HUES48 (cell line): ENCODE measurements around the gene WWTR1.

Experiments used
- H3K27ac ChIP-seq: one replicate; pipeline ENCODE4 v1.7.0; 2013; ENCODE audit warnings: low read depth, low read length, inconsistent platforms
- H3K27me3 ChIP-seq: 2 replicates; pipeline ENCODE4 v1.6.1; 2013; ENCODE audit warnings: mild to moderate bottlenecking, low read length; ENCODE audit not compliant: control insufficient read depth, insufficient read depth
- H3K36me3 ChIP-seq: 2 replicates; pipeline ENCODE4 v1.6.1; 2013; ENCODE audit warnings: low read length; ENCODE audit not compliant: control insufficient read depth, insufficient read depth
- H3K4me1 ChIP-seq: 2 replicates; pipeline ENCODE4 v1.6.1; 2013; ENCODE audit warnings: mild to moderate bottlenecking, low read length; ENCODE audit not compliant: control insufficient read depth, insufficient read depth
- H3K4me3 ChIP-seq: 2 replicates; pipeline ENCODE4 v1.5.1; 2013; ENCODE audit warnings: mild to moderate bottlenecking, low read depth, low read length
- H3K9ac ChIP-seq: 2 replicates; pipeline ENCODE4 v1.6.1; 2013; ENCODE audit warnings: mild to moderate bottlenecking, low read depth, low read length, moderate library complexity
- H3K9me3 ChIP-seq: 2 replicates; pipeline ENCODE4 v1.6.1; 2013; ENCODE audit warnings: low read length; ENCODE audit not compliant: control insufficient read depth, insufficient read depth

The WWTR1 gene

DNA sequence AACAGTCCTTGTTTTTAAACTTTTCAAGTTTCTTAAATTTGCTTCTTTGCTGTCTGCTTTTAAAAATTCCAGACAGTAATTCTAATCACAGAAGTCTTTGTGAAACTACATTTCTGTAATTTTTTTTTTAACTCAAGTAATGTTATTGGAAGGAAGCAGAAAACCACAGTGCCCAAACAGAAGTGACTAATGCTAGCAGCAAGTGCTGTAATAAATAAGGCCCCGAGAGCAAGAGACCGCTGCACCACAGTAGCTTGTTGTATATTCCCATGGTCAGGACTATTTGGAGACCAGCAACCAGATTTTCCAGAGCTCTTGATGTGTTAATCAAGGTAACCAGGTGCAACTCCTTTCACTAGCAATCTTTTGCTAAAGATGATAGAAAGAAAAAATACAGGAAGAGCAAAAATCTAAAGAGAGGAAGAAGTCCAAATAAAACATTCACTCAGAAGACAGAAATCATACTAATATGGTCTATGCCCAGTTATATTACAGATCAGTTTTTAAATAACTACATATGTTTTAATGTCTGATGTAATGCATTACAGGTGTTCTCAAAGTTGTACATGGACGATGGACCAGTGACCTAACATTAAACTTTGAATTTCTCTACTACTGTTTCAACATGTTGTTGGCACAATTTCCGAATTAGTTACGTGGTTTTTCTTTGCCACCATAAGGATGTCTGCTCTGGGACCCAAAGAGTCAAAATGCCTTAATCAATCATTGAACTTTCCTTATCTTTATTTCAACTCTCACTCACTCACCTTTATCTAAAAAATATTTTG is 36.4 kb downstream of the WWTR1 start:
- peaks cover 45% of the 10 kb centered on the region for H3K4me1 ChIP-seq
- H3K27ac ChIP-seq = peak overlapping the region; percentile 63
- no peak overlapping the region for H3K9ac ChIP-seq

DNA sequence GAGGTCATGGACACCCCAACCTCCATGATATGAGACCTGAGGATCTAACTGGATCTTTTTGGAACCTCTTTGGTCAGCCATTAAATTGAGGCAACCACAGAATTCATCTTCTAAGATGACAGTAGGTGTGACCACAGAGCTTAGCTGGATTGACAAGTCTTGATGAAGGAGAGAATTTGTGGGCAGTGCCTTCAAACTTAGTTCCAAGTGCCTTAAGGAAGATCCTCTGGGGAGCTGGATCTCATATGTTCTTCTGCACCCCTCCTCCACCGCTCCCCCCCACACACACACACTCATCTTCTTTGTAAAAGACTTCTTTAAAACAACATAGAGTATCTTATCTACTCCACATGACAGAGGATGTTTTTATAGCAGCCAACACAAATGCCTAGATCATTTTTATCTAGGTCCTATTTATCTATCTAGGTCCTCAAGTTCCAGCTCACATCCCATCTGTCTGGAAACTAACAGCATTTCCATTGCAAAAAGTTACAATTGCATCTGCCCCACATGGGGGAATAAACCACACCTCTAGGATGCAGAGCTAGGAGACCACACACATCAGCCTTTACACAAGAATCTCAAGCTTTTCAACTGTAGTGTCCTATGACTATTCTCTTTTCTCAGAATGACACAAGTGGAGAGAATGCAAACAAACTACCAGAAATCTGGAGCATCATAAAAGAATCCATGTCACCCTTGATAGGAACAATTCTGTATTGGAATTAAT is 37.4 kb downstream of the WWTR1 start:
- Histone ChIP-seq H3K4me1 (peaks cover 39% of the 10 kb centered on the region), H3K36me3 (no peaks in the 10 kb centered on the region), H3K4me3 (no peak overlapping the region), H3K9me3 (no peaks in the 10 kb centered on the region), H3K27ac (peak overlapping the region; percentile 63), H3K27me3 (no peaks in the 10 kb centered on the region), H3K9ac (no peak overlapping the region)

More for the DNA sequence above, 36.4 kb downstream of the WWTR1 start:
- Histone ChIP-seq H3K36me3 (no peaks in the 10 kb centered on the region), H3K27me3 (no peaks in the 10 kb centered on the region), H3K4me3 (no peak overlapping the region), H3K9me3 (no peaks in the 10 kb centered on the region)

DNA sequence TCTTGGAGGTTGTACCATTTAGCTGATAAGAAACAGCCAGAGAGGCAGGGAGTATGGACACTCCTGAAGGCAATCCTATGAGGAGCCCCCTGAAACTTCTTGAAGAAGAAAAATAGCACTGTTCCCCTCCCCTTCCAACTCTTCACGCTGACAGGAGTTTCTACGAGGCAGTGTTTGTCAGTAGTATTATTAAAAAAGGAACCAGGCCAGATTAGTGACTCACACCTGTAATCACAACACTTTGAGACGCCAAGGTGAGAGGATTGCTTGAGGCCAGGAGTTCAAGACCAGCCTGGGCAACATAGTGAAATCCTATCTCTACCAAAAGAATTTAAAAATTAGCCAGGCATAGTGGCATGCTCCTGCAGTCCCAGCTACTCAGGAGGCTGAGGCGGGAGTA is 38.7 kb downstream of the WWTR1 start:
- Histone ChIP-seq H3K9me3 (no peaks in the 10 kb centered on the region), H3K36me3 (no peaks in the 10 kb centered on the region), H3K27ac (peak overlapping the region; percentile 63), H3K9ac (no peak overlapping the region), H3K4me3 (no peak overlapping the region), H3K4me1 (peaks cover 39% of the 10 kb centered on the region), H3K27me3 (no peaks in the 10 kb centered on the region)

DNA sequence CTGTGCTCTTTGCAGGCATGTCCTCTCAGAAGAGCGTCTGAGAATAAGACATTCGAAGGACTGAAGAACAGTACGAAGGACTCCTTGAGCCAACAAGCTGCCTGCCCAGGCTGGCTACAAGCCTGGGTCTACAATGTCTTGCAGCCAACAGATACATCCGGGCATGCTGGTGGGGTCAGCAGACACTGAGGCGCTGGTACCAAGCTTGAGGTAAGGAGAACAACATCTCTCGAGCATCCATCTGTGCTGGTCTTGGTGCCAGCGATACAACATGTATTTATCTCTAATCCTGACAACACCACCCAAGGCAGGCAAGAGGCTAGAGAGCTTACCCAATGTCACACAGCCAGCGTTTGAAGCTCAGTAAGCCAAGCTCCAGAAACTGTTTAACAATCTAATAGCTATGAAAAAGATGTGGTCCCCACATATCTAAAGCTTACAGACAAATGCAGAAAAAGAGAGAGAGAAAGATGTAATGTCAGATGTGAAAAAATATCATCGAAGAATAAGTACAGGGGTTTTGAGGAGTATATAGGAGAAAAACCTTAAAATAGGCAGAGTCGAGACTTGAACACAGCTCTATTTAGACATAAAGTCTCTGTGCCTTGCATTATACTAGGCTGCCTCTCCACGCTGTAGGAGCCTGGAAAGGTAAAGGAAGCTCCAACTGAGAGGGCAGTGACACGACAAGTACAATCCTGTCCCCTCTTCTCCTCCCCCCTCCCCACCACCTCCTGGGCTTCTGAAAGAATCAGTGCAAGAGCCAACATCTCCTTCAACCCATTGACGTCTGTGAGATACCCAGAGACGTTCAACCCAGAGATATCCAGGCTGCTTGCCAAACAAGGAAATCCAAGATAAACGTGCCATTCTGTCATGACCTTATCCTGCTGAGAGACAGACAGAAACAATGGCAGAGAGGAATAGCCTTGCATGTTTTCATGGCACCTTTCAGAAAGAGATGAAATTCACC is 39.4 kb downstream of the WWTR1 start:
- Histone ChIP-seq H3K36me3 (no peaks in the 10 kb centered on the region), H3K9ac (no peak overlapping the region), H3K27me3 (no peaks in the 10 kb centered on the region), H3K4me1 (peaks cover 39% of the 10 kb centered on the region), H3K27ac (peak overlapping the region; percentile 63), H3K9me3 (no peaks in the 10 kb centered on the region), H3K4me3 (no peak overlapping the region)

DNA sequence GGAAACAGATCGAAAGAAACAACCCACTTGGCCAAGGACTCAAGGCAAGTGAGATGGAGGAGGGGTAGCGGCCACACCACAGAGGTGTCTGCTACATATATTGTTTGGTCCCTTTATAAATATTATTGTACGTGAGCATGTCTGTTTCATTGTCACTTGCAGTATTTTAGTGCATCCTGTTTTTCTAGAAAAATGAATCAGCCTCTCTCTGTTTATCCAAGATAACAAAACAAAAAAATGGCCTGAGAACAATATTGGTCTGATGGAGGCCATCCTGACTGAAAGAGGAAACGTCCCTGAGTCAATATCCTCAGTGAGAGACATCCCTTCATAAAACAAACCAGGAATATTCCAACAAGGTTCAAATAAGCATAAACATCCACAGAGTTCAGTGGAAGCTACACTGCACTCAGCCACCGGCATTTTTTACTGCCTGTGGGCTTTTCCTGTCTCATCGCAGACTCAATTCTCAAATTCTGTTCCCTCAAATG is 42.0 kb downstream of the WWTR1 start:
- Histone ChIP-seq H3K4me1 (peaks cover 27% of the 10 kb centered on the region), H3K9ac (no peak overlapping the region), H3K9me3 (no peaks in the 10 kb centered on the region), H3K36me3 (no peaks in the 10 kb centered on the region), H3K27ac (no peak overlapping the region), H3K27me3 (no peaks in the 10 kb centered on the region), H3K4me3 (no peak overlapping the region)

DNA sequence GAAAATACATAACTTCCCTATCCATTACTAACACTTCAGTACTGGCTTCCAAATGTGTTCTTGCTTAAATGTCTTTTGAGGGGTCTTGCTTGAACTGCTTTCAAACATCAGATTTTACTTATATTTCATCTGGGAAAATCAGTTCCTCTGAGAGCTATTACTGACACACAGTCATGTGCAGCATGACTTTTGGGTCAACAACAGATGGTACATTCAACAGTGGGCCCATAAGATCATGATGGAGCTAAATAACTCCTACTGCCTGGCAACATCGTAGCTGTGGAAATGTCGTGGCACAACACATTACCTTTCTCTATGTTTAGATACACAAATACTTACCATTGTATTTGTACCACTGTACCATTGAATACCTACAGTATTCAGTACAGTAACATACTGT is 43.8 kb downstream of the WWTR1 start:
- Histone ChIP-seq H3K27me3 (no peaks in the 10 kb centered on the region), H3K4me1 (peaks cover 16% of the 10 kb centered on the region), H3K27ac (no peak overlapping the region), H3K9ac (no peak overlapping the region), H3K4me3 (no peak overlapping the region), H3K9me3 (no peaks in the 10 kb centered on the region), H3K36me3 (no peaks in the 10 kb centered on the region)

DNA sequence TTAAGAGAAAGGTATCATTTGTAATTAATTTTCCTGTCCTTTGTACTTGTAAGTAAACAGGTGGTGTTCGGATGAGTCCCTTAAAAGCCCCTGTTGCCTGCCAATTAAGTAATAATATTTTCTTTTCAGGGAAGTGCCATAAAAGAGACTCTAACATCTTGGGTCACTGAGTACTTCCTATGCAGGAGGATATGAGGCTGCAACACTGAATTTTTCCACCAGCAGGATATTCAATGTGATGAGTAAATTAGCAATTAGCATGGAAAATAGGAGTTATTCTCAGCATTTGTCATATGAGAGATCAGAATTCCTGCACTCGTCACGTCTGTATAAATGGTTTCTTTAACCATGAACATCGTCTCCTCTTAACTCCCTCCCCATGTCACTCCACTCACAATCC is 45.4 kb downstream of the WWTR1 start:
- Histone ChIP-seq H3K4me1 (0 out of 2 replicates have a peak, but pooled peaks cover 6% of the 10 kb centered on the region), H3K27ac (no peak overlapping the region), H3K36me3 (no peaks in the 10 kb centered on the region), H3K4me3 (no peak overlapping the region), H3K9me3 (no peaks in the 10 kb centered on the region), H3K9ac (no peak overlapping the region), H3K27me3 (no peaks in the 10 kb centered on the region)

DNA sequence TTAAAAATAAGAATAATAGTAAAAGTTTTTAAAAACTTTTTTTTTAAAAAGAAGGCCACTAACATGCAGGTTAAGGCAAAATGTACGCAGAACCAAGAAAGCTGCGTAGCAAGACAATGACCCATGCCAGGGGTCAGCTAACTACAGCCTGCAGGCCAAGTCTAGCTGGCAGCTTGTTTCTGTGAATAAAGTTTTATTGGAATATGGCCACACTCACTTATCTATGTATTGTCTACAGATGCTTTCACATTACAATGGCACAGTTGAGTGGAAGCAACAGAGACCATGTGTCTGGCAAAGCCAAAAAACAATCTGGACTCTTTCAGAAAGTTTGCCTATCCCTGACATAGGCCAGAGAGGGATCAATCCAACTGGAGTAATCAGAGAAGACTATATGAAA is 46.7 kb downstream of the WWTR1 start:
- H3K9ac ChIP-seq = no peak overlapping the region
- H3K4me3 ChIP-seq = no peak overlapping the region
- H3K4me1 ChIP-seq = peaks cover 15% of the 10 kb centered on the region
- no peaks in the 10 kb centered on the region for H3K27me3 ChIP-seq
- no peaks in the 10 kb centered on the region for H3K36me3 ChIP-seq
- H3K9me3 ChIP-seq = no peaks in the 10 kb centered on the region
- H3K27ac ChIP-seq = no peak overlapping the region

DNA sequence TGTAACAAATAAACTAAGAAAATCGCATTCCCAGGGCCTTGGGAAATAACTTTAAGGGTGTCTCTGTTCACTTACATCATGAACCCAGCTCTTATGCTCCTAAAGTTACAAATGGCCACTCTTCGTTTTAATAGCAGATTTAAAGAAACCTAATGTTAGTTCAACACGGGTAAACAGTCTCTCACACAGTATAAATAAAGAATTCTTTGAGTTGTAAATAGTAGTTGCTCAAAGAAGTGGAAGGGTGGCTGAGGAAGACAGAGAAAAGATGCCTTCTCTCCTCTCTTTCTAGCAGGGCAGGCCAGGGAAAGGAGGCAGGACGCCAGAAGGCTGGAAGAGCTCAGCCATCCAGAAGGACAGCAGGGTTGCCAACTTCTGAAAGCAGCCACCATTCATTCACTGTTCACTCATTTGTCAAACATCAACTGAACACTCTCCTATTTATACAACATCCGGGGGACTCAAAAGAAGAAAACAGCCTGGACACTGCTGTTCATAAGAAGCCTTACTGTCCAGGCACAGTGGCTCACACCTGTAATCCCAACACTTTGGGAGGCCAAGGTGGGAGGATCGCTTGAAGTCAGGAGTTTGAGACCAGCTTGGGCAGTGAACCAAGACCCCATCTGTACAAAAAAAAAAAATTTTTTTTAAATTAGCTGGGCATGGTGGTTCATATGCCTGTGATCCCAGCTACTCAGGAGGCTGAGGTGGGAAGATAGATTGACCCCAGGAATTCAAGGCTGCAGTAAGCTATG is 47.3 kb downstream of the WWTR1 start:
- Histone ChIP-seq H3K9ac (no peak overlapping the region), H3K27ac (no peak overlapping the region), H3K27me3 (no peaks in the 10 kb centered on the region), H3K36me3 (no peaks in the 10 kb centered on the region), H3K4me3 (no peak overlapping the region), H3K4me1 (peaks cover 19% of the 10 kb centered on the region), H3K9me3 (no peaks in the 10 kb centered on the region)

DNA sequence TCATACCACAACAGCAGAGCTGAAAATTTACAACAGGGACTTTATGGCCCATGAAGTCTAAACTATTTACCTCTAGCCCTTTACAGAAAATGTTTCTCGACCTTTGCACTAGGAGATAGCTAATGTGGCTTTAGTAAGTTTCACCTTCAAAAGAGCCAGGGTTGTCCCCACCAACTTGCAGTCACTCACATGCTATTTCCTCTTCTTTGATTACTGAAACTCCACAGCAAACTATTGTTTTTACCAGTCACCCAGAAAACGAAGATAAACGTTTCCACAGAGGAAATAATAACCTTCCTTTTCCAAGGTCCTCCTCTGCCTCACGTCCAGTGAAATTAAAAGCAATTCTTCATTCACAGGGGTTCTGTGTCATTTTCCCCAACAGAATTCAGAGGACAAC is 48.2 kb downstream of the WWTR1 start:
- no peaks in the 10 kb centered on the region for H3K9me3 ChIP-seq
- H3K4me1 ChIP-seq = peaks cover 27% of the 10 kb centered on the region
- no peaks in the 10 kb centered on the region for H3K36me3 ChIP-seq
- no peak overlapping the region for H3K9ac ChIP-seq
- H3K27me3 ChIP-seq = no peaks in the 10 kb centered on the region
- H3K27ac ChIP-seq = peak overlapping the region; percentile 21
- no peak overlapping the region for H3K4me3 ChIP-seq
